ENCODE results near the gene ZBED1.
"Not testable (repeated sequence)": the region's sequence is repeated elsewhere in the genome, so short reads cannot be mapped to it uniquely, and the experiment has no call there.

Gene ZBED1

DNA sequence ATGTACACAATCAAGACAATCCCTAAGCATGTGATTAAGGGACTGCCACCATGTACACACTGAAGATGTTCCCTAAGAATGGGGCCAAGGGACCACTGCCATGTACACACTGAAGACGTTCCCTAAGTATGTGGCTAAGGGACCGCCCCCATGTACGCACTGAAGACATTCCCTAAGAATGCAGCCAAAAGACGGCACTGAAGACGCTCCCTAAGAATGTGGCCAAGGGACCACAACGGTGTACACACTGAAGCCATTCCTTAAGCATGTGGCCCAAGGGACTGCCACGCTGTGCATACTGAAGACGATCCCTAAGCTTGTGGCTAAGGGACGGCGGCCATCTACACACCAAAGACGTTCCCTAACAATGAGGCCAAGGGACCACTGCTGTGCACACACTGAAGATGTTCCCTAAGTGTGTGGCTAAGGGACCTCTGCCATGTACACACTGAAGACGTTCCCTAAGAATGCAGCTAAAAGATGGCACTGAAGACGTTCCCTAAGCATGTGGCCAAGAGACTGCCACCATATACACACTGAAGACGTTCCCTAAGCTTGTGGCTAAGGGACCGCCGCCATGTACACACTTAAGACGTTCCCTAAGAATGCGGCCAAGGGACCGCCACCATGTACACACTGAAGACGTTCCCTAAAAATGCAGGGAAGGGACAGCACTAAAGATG lies 26.4 kb downstream of the ZBED1 start:
- DNase-seq (ENCODE audit: low read depth): no peak

GRCh38 chrX:2473064-2473463 lies 27.7 kb downstream of the ZBED1 start:
- not testable (repeated sequence) for DNase-seq (ENCODE audit: low read depth)

- DNase-seq (ENCODE audit: low read depth): no peak
Observed at GRCh38 chrX:2471641-2472040, 29.1 kb downstream of the ZBED1 start.

GRCh38 chrX:2471126-2471525 lies 29.6 kb downstream of the ZBED1 start:
- not testable (repeated sequence) for DNase-seq (ENCODE audit: low read depth)

- DNase-seq (ENCODE audit: low read depth): not testable (repeated sequence)
Observed at GRCh38 chrX:2469852-2470251, 30.9 kb downstream of the ZBED1 start.

DNA sequence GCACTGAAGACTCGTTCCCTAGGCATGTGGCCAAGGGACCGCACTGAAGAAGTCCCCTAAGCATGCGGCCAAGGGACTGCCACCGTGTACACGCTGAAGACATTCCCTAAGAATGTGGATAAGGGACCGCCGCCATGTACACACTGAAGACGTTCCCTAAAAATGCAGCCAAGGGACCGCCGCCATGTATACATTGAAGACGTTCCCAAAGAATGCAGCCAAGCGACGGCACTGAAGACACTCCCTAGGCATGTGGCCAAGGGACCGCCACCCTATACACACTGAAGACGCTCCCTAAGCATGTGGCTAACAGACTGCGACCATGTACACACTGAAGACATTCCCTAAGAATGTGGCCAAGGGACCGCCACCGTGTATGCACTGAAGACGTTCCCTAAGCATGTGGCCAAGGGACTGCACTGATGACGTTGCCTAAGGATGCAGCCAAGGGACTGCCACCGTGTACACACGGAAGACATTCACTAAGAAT lies 31.5 kb downstream of the ZBED1 start:
- DNase-seq (ENCODE audit: low read depth): no peak

DNA sequence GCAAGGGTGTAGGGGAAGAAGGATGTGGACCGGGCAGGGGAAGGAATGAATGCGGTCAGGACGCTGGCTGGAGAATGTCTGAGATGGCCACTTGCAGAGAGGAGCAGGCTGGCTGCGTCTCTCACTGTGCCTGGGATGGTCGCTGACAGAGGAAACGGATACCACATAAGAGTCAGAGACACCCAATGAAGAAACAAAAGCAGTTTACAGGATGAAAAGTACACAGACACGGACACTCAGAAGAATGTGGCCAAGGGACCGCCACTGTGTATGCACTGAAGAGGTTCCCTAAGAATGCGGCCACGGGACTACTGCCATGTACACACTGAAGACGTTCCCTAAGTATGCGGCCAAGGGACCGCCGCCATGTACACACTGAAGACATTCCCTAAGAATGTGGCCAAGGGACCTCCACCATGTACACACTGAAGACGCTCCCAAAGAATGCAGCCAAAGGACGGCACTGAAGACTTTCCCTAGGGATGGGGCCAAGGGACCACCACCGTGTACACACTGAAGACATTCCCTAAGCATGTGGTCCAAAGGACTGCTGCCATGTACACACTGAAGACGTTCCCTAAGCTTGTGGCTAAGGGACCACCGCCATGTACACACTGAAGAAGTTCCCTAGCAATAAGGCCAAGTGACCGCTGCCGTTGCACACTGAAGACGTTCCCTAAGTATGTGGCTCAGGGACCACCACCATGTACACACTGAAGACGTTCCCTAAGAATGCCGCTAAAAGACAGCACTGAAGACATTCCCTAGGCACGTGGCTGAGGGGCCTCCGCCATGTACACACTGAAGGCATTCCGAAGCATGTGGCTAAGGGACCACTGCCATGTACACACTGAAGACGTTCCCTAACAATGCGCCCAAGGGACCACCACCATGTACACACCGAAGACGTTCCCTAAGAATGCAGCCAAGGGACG lies 32.2 kb downstream of the ZBED1 start:
- DNase-seq (ENCODE audit: low read depth): no peak

- DNase-seq (ENCODE audit: low read depth): no peak
Observed at GRCh38 chrX:2466876-2467656, 33.7 kb downstream of the ZBED1 start.

GRCh38 chrX:2464677-2465166 lies 36.1 kb downstream of the ZBED1 start:
- DNase-seq (ENCODE audit: low read depth): no peak

GRCh38 chrX:2463973-2464676 lies 36.7 kb downstream of the ZBED1 start:
- no peak for DNase-seq (ENCODE audit: low read depth)

- not testable (repeated sequence) for DNase-seq (ENCODE audit: low read depth)
Observed at GRCh38 chrX:2463481-2463880, 37.3 kb downstream of the ZBED1 start.

GRCh38 chrX:2462780-2463179 lies 38.0 kb downstream of the ZBED1 start:
- no peak for DNase-seq (ENCODE audit: low read depth)

DNA sequence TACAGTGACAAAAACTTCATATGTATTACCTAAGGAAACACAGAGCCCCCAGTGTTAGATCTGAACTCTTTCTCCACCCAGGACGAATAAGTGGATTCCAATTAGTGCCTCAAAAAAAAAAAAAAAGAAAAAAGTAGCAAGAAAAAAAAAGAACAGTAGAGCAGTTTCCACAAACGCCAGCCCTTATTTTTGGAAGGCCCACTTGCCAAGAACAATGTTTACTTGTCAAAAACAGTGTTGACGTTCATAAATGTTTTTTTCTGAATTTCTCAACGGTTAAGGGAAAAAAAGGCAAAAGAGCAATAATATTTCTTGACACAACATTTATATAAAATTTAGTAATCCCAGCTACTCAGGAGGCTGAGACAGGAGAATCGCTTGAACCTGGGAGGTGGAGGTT lies 38.7 kb downstream of the ZBED1 start:
- no peak for DNase-seq (ENCODE audit: low read depth)

GRCh38 chrX:2461711-2462016 lies 39.1 kb downstream of the ZBED1 start:
- no peak for DNase-seq (ENCODE audit: low read depth)

GRCh38 chrX:2460821-2461710 lies 39.7 kb downstream of the ZBED1 start:
- DNase-seq (ENCODE audit: low read depth): not testable (repeated sequence)

DNA sequence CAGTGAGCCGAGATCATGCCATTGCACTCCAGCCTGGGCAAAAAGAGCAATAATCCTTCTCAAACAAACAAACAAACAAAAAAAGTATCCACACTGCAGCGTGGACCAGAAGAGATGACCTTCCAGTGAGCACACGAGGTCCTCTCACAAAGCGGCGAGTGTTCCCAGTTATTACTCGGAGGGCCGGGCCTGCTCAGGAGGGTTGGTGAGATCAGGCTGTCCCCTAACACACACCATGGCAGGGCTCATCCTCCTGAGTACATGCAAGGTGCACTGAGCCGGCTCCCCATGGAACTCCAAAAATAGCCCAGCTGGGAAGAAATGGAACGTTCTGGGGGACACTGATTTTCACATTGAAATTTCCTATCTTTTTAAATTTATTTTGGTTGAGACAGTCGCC lies 40.7 kb downstream of the ZBED1 start:
- not testable (repeated sequence) for DNase-seq (ENCODE audit: low read depth)

GRCh38 chrX:2458309-2458708 lies 42.5 kb downstream of the ZBED1 start:
- no peak for DNase-seq (ENCODE audit: low read depth)

GRCh38 chrX:2457289-2458133 lies 43.3 kb downstream of the ZBED1 start:
- no peak for DNase-seq (ENCODE audit: low read depth)

- not testable (repeated sequence) for DNase-seq (ENCODE audit: low read depth)
Observed at GRCh38 chrX:2456091-2456490, 44.7 kb downstream of the ZBED1 start.

- not testable (repeated sequence) for DNase-seq (ENCODE audit: low read depth)
Observed at GRCh38 chrX:2454620-2455019, 46.2 kb downstream of the ZBED1 start.

All from stimulated activated CD8-positive, alpha-beta memory T cell treated with anti-CD3 and anti-CD28 coated beads, Interleukin-15, amount 100 ng/mL, for 1 hour (primary cell).